Measurements from ENCODE around the gene MAP3K5. TPM values are rescaled to one million over a fixed set of nuclear protein-coding genes. Genes with fewer than 3 reads are reported as not detected.

Gene MAP3K5
- total and polyA plus RNA-seq, 9 of the 15 experiments (the other 6 are each of a cell fraction or from before 2014, with no cell fraction given), result 2.2 to 13.0 (median 9.9) TPM

- ATAC-seq, result no peak
- no TSS peak for BruUV-seq (replicated peaks)
- ChIA-PET POLR2A (interaction anchor here (0.7 kb wide), 1 partner anchor 23 kb away, joined by 4 read pairs; no protein-coding TSS in a partner anchor), CTCF (ENCODE audit: low intra/inter-chr PET ratio) (no interaction called here)
- Histone ChIP-seq H4K20me1 (replicated peaks; ENCODE audit: control insufficient read depth, insufficient read depth, low read length) (0 out of 2 replicates have a peak, but pooled peaks cover 3% of the 10 kb centered on the region), H3K27me3 (ENCODE audit: control insufficient read depth in 2 of 2, insufficient read depth in 2 of 2, low read length in 2 of 2) (no peaks in the 10 kb centered on the region), H2AFZ (ENCODE audit: low read depth, low read length) (no peak overlapping the region), H3K27ac (ENCODE audit: extremely low read depth, low read depth, low read length) (no peak overlapping the region), H3K9me3 (replicated peaks; ENCODE audit: control insufficient read depth, insufficient read depth, low read depth, low read length) (no peaks in the 10 kb centered on the region), H3K79me2 (ENCODE audit: control insufficient read depth, insufficient read depth, low read length) (peaks cover 80% of the 10 kb centered on the region), H3K4me2 (ENCODE audit: insufficient read depth, low read length) (0 out of 2 replicates have a peak overlapping the region, but pooled peaks have one; percentile 1), H3K9ac (ENCODE audit: insufficient read depth in 1 of 2, low read depth in 2 of 2, low read length in 2 of 2) (no peak overlapping the region), H3K4me3 (no peak overlapping the region), H3K9me1 (ENCODE audit: control insufficient read depth, insufficient read depth, low read length) (no peaks in the 10 kb centered on the region), H3K4me1 (replicated peaks in 1 of 2; ENCODE audit: control insufficient read depth in 2 of 2, insufficient read depth in 2 of 2, low read length in 2 of 2) (peaks cover 22 to 46% of the 10 kb centered on the region in 2 experiments), H3K36me3 (ENCODE audit: control insufficient read depth, insufficient read depth, low read length) (no peaks in the 10 kb centered on the region; the same call in 2 of the 3 replicates)
- WGBS (ENCODE audit: insufficient coverage, low coverage, missing lambda C conversion rate), result 32% methylated on average over 5 of the region's 5 CpGs
- in situ Hi-C loops (cut with MboI), result no loop called here
- FAIRE-seq, result no peak
- no peak for DNase-seq (ENCODE audit: extremely low read depth in 1 of 4, low spot score in 3 of 4)
- TF ChIP-seq PKNOX1 (IDR thresholded peaks at IDR 0.05) (peak; percentile 75), HNRNPH1 (optimal IDR thresholded peaks at IDR 0.05; ENCODE audit: low read depth, low read length) (no peak), SMARCC2 (IDR thresholded peaks at IDR 0.05; ENCODE audit: low read depth) (no peak), MEIS2 (IDR thresholded peaks at IDR 0.05; ENCODE audit: partially characterized antibody) (peak; percentile 85)
- TF ChIP-seq, protein P1, sequence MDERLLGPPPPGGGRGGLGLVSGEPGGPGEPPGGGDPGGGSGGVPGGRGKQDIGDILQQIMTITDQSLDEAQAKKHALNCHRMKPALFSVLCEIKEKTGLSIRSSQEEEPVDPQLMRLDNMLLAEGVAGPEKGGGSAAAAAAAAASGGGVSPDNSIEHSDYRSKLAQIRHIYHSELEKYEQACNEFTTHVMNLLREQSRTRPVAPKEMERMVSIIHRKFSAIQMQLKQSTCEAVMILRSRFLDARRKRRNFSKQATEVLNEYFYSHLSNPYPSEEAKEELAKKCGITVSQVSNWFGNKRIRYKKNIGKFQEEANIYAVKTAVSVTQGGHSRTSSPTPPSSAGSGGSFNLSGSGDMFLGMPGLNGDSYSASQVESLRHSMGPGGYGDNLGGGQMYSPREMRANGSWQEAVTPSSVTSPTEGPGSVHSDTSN (CRISPR knock-in tag; IDR thresholded peaks at IDR 0.05; ENCODE audit: low read depth), result 0 out of 2 replicates have a peak, but pooled peaks have one; percentile 28
- TF ChIP-seq, protein P1 (tag; conservative IDR thresholded peaks at IDR 0.05; ENCODE audit: low read depth), result peak; percentile 70
- intact Hi-C loops (cut with micrococcal nuclease), result no loop called here
Measured at GRCh38 chr6:136751522-136751956, 40.7 kb downstream of the MAP3K5 start.
